Adrenal gland (tissue), 5 donors: ENCODE measurements around the gene PGM1.
"Not testable (repeated sequence)": the region's sequence is repeated elsewhere in the genome, so short reads cannot be mapped to it uniquely, and the experiment has no call there.

Experiments used
- CTCF ChIP-seq, 6 experiments: fragments of 450-650 bp in 4 of 6; fragments of 200-600 bp in 2 of 6; sonication (generic) in 1 of 6; IDR thresholded peaks; 1 replicate in 5 of 6; 2 replicates in 1 of 6; pipeline versions ENCODE4 v1.5.1 to v1.8.0; 2016 to 2021; ENCODE audit warnings: antibody characterized with exemption in 6 of 6, mild to moderate bottlenecking in 2 of 6, moderate library complexity in 1 of 6
- POLR2A ChIP-seq, 2 donors: fragments of 450-650 bp; IDR thresholded peaks; one replicate each; pipeline ENCODE4 v1.6.1; 2017; ENCODE audit warnings: antibody characterized with exemption in 2 of 2, mild to moderate bottlenecking in 2 of 2, moderate library complexity in 1 of 2
- donor health status: DM: no; HTN: no; CAD: no.

- not testable (repeated sequence) for TF ChIP-seq CTCF, POLR2A (IDR thresholded peaks at IDR 0.05)
These were observed 6.9 kb upstream of the PGM1 start for GRCh38 chr1:63586326-63586725.
